HG02870 (cell line): ENCODE data around the gene C5orf58.
A peak's percentile ranks its signal among the peaks of the same experiment; 100 is the strongest.

Source experiments
- ATAC-seq: cut with Tn5 transposase; IDR thresholded peaks from one replicate; pipeline ENCODE4 v1.9.1; 2021; ENCODE audit warnings: mild to moderate bottlenecking, moderate library complexity; ENCODE audit not compliant: unreplicated experiment

C5orf58 gene

DNA sequence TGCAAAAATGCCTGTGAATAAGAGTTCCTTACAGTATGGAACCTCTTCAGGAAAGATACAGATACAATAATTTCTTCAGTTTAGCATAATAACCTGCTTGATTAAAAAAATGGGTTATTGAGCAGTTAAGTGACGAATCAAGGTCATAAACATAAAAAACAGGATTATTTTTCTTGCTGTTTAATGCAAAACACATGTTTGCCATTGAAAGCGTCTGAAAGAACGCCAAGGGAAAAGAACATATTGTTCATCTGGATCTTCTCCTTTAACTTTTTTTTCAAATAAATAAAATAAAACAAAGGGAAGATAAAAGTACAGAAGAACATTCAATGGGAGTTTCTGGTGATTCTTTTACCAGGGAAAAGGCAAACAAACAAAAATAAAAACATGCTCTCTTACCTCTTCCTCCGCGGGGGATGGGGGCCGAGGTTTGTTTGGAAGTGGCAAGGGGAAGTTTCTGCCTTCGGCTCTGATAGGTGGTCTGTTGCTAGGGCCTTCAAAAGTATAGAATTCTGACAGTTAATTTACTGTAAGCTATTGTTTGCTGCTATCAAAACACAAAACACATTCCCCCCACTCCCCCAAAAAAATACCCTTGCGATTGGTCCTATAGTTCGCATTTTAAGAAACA lies 20.1 kb downstream of the C5orf58 start:
- ATAC-seq, result no peak

DNA sequence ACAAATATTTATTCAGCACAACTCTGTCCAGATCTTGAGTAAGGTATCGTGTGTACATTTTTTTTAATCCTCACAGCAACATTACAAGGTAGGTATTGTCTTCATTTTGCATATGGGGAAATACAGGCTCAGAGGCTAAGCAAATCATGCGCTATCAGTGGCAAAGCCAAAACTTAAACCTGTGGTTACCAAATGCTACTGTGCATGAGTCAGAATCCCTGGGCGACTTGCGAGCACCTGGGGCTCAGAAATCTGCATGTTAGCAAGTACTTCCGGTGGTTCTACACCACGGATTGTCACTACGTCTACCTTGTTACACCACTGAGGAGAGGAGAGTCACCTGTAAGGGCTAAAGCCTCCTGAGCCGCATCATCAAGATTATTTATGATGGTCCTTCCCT lies 21.3 kb downstream of the C5orf58 start:
- peak; percentile 99 for ATAC-seq

- no peak for ATAC-seq
Measured at GRCh38 chr5:170256571-170256970, 23.8 kb downstream of the C5orf58 start.

- ATAC-seq, result no peak
Measured at GRCh38 chr5:170257370-170257769, 24.6 kb downstream of the C5orf58 start.

DNA sequence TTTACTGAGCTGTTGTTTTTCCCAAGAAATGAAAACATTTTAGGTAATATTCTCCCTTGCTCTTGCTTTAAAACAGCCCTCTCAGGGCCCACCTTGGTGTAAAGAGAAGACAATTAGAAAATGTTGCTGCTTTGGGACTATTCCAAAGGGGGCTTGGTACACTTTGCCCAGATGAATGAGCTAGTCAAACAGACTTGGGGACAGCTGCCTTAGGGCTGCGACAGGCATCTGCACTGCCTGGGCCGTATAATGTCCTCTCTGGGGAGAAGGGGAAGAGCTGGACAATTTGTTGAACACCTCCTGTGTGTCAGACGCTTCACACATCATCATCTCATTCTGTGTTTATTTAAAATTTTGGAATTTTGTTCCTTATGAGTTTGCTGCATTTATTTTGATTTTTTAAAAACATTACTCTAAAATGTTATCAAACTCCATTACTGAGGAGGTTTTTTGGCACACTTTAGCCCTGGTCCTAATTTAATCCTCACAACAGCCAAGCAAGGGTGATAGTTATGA lies 28.8 kb downstream of the C5orf58 start:
- ATAC-seq, result no peak

- ATAC-seq, result no peak
Measured at GRCh38 chr5:170262061-170263045, 29.6 kb downstream of the C5orf58 start.

DNA sequence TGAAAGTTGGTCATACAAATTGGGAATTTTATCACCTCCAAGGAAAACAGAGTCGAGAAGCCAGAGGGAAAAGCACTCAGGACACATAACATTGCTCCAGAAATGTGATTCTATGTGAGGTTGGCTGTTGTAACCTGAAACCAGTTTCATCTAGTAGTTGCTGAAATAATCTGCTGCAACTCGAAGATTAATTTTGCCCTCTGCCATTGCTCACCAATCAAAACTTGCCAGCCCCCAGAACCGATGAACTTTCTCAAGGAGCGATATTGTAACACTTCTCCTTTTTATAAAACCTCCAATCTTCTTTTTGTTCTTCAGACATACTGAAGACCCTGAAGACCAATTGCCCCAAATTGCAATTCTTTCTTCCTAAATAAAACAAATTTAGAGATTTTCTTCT lies 31.1 kb downstream of the C5orf58 start:
- ATAC-seq, result no peak

GRCh38 chr5:170265522-170265921 lies 32.7 kb downstream of the C5orf58 start:
- no peak for ATAC-seq

DNA sequence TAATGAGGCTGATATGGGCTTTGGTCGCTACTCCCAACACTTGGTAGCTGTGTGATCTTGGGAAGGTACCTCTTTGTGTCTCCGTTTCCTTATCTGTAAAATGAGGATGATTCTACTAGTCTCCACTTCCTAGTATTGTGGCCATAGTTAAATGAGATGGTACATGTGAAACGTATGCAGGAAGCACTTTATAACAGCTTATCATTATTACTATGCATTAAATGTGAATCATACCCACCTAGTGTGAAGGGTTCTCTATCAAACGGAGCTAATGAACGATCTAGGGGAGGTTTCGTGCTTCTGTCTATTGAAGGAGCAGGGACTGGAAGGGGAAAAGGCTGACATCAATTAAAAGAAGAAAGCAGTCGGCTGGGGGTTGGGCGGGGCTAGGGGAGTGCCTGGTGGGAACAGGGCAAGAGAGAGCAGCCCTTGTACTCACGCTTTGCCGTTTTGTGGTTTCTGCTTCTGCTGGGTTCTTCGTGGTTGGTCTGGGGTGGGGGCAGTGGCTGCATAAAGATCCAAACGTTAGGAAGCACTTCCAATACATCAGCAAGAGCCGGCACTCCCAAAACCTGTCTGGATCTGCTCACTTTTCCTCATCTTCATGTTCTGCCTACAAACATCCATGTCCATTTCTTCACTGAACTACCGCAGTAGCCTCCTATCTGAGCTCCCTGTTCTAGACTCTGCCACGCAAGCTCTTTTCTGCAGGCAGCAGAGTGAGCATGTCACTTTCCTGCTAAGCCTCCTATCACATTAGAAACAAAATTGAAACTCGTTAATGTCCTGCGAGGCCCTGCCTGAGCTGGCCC lies 34.0 kb downstream of the C5orf58 start:
- no peak for ATAC-seq

GRCh38 chr5:170267431-170268152 lies 34.8 kb downstream of the C5orf58 start:
- peak; percentile 80 for ATAC-seq

GRCh38 chr5:170268153-170268689 lies 35.4 kb downstream of the C5orf58 start:
- no peak for ATAC-seq

GRCh38 chr5:170268884-170269283 lies 36.1 kb downstream of the C5orf58 start:
- ATAC-seq, result no peak

- no peak for ATAC-seq
Measured at GRCh38 chr5:170269579-170269978, 36.8 kb downstream of the C5orf58 start.

DNA sequence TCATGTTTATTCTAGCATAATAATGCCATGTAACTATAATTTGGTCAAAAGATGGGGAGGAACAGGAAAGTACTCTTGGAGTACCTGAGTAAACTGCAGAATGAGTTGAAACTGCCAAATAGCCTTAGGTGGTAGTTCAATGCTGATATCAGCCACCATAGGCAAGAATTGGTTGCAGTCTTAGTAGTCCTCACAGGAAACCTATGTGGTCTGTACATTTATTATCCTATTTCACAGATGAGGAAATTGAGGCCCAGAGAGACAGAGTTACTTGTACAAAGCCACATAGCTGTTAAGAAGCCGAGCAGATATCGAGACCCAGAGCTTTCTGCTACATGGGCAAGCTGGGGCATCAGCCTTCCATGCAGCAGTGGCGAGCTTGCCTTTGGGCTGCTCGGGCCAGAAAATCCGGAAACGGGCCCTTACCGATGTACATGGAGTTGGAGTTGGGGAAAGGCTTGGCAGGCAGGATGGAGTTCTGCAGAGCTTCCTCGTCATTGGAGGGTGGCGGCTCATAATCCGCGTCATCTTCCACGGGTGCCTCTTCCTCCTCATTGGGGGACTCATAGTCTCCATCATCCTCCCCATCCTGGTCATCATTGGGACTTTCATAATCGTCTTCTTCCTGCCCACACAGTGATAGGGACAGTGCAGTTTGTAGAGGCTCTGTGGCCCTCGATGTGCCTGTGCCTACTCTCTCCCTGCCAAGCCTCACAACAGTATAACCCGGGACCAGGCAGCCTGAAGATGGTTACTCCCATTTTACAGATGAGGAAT lies 37.7 kb downstream of the C5orf58 start:
- ATAC-seq, result no peak

DNA sequence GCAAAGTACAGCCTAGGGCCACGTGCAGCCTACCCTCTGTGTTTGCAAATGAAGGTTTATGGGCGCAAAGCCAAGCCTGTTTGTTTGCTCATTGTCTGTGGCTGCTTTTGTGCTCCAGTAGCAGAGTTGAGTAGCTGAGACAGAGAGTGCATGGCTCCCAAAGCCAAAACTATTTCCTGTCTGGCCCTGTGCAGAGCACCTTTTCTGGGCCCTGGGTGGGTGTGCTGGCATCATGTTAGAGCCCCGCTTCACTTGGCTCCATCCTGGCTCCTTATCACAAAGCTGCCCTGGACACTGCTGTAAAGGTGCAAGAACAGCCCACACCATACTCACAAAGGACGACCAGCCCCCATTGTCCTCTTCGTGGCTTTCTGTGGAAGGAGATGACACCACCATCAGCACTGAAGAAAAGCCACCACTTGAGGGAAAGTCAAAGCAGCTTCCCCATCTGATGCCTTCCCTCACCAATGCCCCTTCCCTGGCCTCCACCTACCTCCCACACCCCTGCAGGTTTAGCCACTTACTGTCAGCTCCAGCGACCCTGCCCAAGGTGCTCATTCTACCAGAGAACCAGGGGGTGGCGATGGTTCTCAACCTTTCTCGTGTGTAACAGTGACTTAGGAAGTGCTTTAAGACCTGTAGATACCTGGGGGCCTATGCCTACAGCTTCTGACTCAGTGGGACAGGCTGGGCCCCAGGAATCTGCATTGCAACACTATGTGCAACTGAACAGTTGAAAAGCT lies 41.4 kb downstream of the C5orf58 start:
- ATAC-seq, result no peak

- no peak for ATAC-seq
Measured at GRCh38 chr5:170275376-170275994, 42.7 kb downstream of the C5orf58 start.

DNA sequence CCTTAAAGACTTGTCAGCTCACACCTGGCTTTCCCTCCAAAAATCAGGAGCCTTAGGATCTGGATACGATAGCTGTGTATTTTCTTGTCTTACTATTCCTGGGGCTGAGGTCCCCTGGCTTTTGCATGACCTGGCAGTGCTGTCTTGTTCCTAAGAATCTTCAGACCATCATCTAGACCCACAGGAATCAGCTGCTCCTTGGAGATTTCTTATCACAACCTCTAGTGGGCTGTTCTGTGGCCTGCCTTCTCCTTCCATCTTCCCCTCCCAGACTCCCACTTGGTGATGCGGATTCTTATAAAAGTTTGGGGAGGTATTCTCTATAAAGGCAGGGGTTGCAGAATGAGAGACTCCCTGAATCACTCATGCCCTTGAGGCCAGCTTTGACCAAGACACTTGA lies 43.4 kb downstream of the C5orf58 start:
- no peak for ATAC-seq

GRCh38 chr5:170277867-170278281 lies 45.1 kb downstream of the C5orf58 start:
- ATAC-seq, result no peak
